Mesendoderm (in vitro differentiated cells): Measurements from ENCODE around the gene TMSB10.
"Not testable (repeated sequence)": the region's sequence is repeated elsewhere in the genome, so short reads cannot be mapped to it uniquely, and the experiment has no call there.

Experiments used
- DNase-seq: peaks from one replicate; pipeline ENCODE4 v3.0.0; 2013
- H2AK5ac ChIP-seq: 2 replicates; pipeline ENCODE4 v1.6.1; 2013; ENCODE audit warnings: low read length, inconsistent platforms
- H2BK120ac ChIP-seq: 2 replicates; pipeline ENCODE4 v1.6.1; 2013; ENCODE audit warnings: low read depth, mild to moderate bottlenecking, low read length, moderate library complexity, mixed read lengths
- H2BK15ac ChIP-seq: replicated peaks from 2 replicates; pipeline ENCODE4 v1.6.1; 2013; ENCODE audit warnings: low read depth, mild to moderate bottlenecking, moderate library complexity
- H2BK5ac ChIP-seq: 2 replicates; pipeline ENCODE4 v1.6.1; 2013; ENCODE audit warnings: low read length, inconsistent platforms
- H3K18ac ChIP-seq: 2 replicates; pipeline ENCODE4 v1.6.1; 2013; ENCODE audit warnings: mild to moderate bottlenecking, low read length, mixed read lengths
- H3K23ac ChIP-seq: one replicate; pipeline ENCODE4 v1.6.1; 2013; ENCODE audit warnings: low read length
- H3K27ac ChIP-seq: 2 replicates; pipeline ENCODE4 v1.5.1; 2013; ENCODE audit warnings: low read depth, mild to moderate bottlenecking, inconsistent platforms, low read length, moderate library complexity
- H3K27me3 ChIP-seq: 2 replicates; pipeline ENCODE4 v1.6.1; 2013; ENCODE audit warnings: low read length, control low read depth, mild to moderate bottlenecking, inconsistent platforms; ENCODE audit not compliant: insufficient read depth, poor library complexity
- H3K36me3 ChIP-seq: 2 replicates; pipeline ENCODE4 v1.6.1; 2013; ENCODE audit warnings: low read length, inconsistent platforms; ENCODE audit not compliant: control insufficient read depth, insufficient read depth
- H3K4ac ChIP-seq: one replicate; pipeline ENCODE4 v1.6.1; 2013; ENCODE audit warnings: low read depth, mild to moderate bottlenecking, low read length, moderate library complexity
- H3K4me1 ChIP-seq: 2 replicates; pipeline ENCODE4 v1.6.1; 2013; ENCODE audit warnings: low read depth, low read length, inconsistent platforms; ENCODE audit not compliant: control insufficient read depth
- H3K4me2 ChIP-seq: 2 replicates; pipeline ENCODE4 v1.6.1; 2013; ENCODE audit warnings: low read length
- H3K4me3 ChIP-seq: 2 replicates; pipeline ENCODE4 v1.5.1; 2013; ENCODE audit warnings: mild to moderate bottlenecking, low read length
- H3K56ac ChIP-seq: one replicate; pipeline ENCODE4 v1.6.1; 2013; ENCODE audit warnings: low read length
- H3K79me1 ChIP-seq: 2 replicates; pipeline ENCODE4 v1.6.1; 2013; ENCODE audit warnings: low read length, inconsistent platforms
- H3K79me2 ChIP-seq: 2 replicates; pipeline ENCODE4 v1.6.1; 2013; ENCODE audit warnings: mild to moderate bottlenecking, low read length; ENCODE audit not compliant: control insufficient read depth, insufficient read depth
- H3K9ac ChIP-seq: 2 replicates; pipeline ENCODE4 v1.6.1; 2013; ENCODE audit warnings: low read length, inconsistent platforms
- H4K5ac ChIP-seq: one replicate; pipeline ENCODE4 v1.6.1; 2013; ENCODE audit warnings: low read length
- H4K8ac ChIP-seq: one replicate; pipeline ENCODE4 v1.6.1; 2013; ENCODE audit warnings: low read depth, mild to moderate bottlenecking, control low read depth, low read length, moderate library complexity
- WGBS: extraction: QIAGEN DNeasy Blood & Tissue Kit; methylation state at CpG from one replicate; pipeline ENCODE4 v1.1.7; 2013; ENCODE audit warnings: low lambda C conversion rate, missing lambda C conversion rate; ENCODE audit not compliant: insufficient coverage; ENCODE audit errors: extremely low coverage; 5-methylcytosine and 5-hydroxymethylcytosine counted together

The TMSB10 gene

DNA sequence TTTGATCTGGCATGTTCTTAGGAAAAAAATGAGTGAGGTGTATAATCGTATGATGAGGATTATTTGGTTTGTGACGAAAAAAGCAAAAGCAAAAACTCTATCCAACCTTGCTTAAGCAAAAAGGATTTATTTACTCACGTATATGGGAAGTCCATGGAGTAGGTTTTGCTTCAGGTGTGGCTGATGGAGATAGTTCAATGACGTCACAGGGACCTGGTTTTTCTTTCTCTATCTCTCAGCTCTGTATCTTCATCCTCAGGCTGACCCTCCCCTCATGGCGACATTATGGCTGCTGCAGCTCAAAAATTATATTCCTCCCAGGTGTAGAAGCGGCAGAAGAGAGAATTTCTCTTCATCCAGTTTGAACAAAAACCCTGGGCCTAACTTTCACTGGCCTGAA lies 8.9 kb downstream of the TMSB10 start:
- Histone ChIP-seq H3K4me2 (no peak overlapping the region), H3K4me1 (no peaks in the 10 kb centered on the region), H3K27me3 (no peaks in the 10 kb centered on the region), H3K79me1 (no peaks in the 10 kb centered on the region), H2BK15ac (no peak overlapping the region), H3K27ac (no peak overlapping the region), H4K5ac (no peak overlapping the region), H2AK5ac (no peak overlapping the region), H3K56ac (no peak overlapping the region), H3K4me3 (no peak overlapping the region), H2BK120ac (no peak overlapping the region), H3K36me3 (no peaks in the 10 kb centered on the region), H3K9ac (no peak overlapping the region), H3K4ac (no peak overlapping the region), H3K18ac (no peak overlapping the region), H2BK5ac (no peak overlapping the region), H4K8ac (no peak overlapping the region), H3K79me2 (no peaks in the 10 kb centered on the region), H3K23ac (no peak overlapping the region)
- DNase-seq, result no peak
- 100% methylated on average over 1 of the region's 6 CpGs for WGBS

DNA sequence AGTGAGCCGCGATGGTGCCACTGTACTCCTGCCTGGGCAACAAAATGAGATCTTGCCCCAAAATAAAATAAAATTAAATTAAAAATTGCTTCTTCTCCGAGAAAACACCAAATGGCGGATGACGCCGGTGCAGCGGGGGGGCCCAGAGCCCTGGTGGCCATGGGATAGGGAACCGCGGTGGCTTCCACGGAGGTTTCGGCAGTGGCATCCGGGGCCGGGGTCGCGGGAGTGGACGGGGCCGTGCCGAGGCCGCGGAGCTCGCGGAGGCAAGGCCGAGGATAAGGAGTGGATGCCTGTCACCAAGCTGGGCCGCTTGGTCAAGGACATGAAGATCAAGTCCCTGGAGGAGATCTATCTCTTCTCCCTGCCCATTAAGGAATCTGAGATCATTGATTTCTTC lies 10.2 kb downstream of the TMSB10 start:
- not testable (repeated sequence) for H2AK5ac ChIP-seq, DNase-seq, H3K4ac ChIP-seq, H3K79me1 ChIP-seq, H4K8ac ChIP-seq, H3K36me3 ChIP-seq, H3K4me1 ChIP-seq, H3K9ac ChIP-seq, H3K4me3 ChIP-seq, H3K56ac ChIP-seq, H2BK5ac ChIP-seq, H3K18ac ChIP-seq, H3K27me3 ChIP-seq, H3K27ac ChIP-seq, H3K79me2 ChIP-seq, H3K4me2 ChIP-seq, H2BK15ac ChIP-seq, H4K5ac ChIP-seq, H2BK120ac ChIP-seq, H3K23ac ChIP-seq
- WGBS, result no CpG with 5 or more reads among the region's 24 CpGs

DNA sequence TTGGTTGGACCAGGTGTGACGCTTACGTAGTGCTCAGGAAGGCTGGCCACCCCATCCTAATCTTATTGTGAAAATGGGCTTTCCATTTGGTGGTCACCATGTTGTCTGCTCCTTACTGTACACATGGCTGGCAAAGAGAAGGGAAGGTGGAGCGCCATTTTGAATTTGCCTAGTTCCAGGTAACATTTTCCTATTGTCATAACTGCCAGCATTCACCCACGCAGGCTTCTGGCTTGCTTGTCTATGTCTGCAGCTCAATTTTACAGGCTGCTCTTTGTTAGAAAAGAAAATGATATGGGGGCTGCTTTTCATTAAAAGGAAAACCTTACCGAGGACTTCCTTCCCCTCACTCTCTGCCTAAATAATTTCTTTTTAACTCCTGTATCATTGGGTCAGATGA lies 12.4 kb downstream of the TMSB10 start:
- H2BK15ac ChIP-seq, H3K56ac ChIP-seq, H2AK5ac ChIP-seq, H3K4me2 ChIP-seq, H3K36me3 ChIP-seq, H3K23ac ChIP-seq, H3K4me1 ChIP-seq, H3K9ac ChIP-seq, H4K8ac ChIP-seq, H3K79me1 ChIP-seq, H2BK5ac ChIP-seq, H2BK120ac ChIP-seq, H3K27me3 ChIP-seq, H3K79me2 ChIP-seq, DNase-seq, H3K4ac ChIP-seq, H3K27ac ChIP-seq, H3K4me3 ChIP-seq, H4K5ac ChIP-seq, H3K18ac ChIP-seq: not testable (repeated sequence)
- no CpG with 5 or more reads among the region's 5 CpGs for WGBS

DNA sequence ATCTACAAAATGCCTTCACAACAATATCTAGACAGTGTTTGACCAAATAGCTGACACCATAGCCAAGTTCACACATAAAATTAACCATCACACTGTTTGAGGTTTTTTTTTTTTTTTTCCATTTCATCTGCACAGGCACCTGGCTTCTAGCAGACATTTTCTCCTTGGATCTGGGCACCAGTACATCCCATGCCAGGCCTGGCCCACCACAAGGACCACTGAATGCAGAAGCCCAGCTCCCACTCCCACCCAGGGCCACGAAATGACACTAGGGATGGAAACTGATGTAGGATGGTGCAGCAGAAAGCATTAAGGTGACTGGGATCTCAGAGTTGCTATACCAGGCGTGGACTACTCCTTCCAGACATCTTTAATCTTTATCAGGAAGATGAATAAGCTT lies 13.0 kb downstream of the TMSB10 start:
- Histone ChIP-seq H3K23ac (no peak overlapping the region), H4K5ac (no peak overlapping the region), H4K8ac (no peak overlapping the region), H3K4me3 (no peak overlapping the region), H3K56ac (no peak overlapping the region), H3K79me1 (no peaks in the 10 kb centered on the region), H3K18ac (no peak overlapping the region), H3K27me3 (no peaks in the 10 kb centered on the region), H2BK15ac (no peak overlapping the region), H2AK5ac (no peak overlapping the region), H3K27ac (no peak overlapping the region), H2BK120ac (no peak overlapping the region), H3K9ac (no peak overlapping the region), H3K4ac (no peak overlapping the region), H2BK5ac (no peak overlapping the region), H3K36me3 (no peaks in the 10 kb centered on the region), H3K79me2 (no peaks in the 10 kb centered on the region), H3K4me1 (no peaks in the 10 kb centered on the region), H3K4me2 (no peak overlapping the region)
- no peak for DNase-seq
- no CpG with 5 or more reads among the region's 2 CpGs for WGBS

DNA sequence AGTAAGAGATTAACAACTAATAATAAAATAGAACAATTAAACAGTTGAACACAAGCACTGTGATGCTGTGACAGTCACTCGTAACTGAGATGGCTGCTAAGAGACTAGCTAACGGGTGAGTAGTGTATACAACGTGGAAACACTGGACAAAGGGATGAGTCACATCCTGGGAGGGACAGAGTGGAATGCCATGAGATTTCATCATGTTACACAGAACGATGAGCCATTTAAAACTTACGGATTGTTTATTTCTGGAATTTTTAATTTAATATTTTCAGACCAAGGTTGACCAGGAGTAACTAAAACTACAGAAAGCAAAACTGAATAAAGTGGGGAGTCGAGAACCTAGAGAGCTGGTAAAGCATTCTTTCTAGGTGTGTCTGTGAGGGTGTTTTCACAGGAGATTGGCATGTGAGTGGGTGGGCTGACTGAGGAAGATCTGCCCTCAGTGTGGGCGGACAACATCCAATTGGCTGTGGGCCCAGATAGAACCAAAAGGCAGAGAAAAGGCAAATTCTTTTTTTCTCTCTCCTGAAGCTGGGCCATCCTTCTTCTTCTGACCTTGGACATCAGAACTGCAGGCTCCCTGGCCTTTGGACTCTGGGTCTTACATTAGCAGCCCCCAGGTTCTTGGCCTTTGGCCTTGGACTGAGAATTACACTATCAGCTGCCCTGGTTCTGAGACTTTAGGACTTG lies 14.6 kb downstream of the TMSB10 start:
- Histone ChIP-seq H3K56ac (peak overlapping the region; percentile 7), H2AK5ac (no peak overlapping the region), H3K27ac (no peak overlapping the region), H3K27me3 (no peaks in the 10 kb centered on the region), H3K9ac (no peak overlapping the region), H4K5ac (no peak overlapping the region), H3K79me2 (no peaks in the 10 kb centered on the region), H3K4me2 (no peak overlapping the region), H3K36me3 (no peaks in the 10 kb centered on the region), H4K8ac (no peak overlapping the region), H3K4me3 (no peak overlapping the region), H3K79me1 (no peaks in the 10 kb centered on the region), H2BK120ac (no peak overlapping the region), H2BK5ac (no peak overlapping the region), H2BK15ac (no peak overlapping the region), H3K23ac (no peak overlapping the region), H3K4me1 (no peaks in the 10 kb centered on the region), H3K4ac (no peak overlapping the region), H3K18ac (no peak overlapping the region)
- no CpG with 5 or more reads among the region's 7 CpGs for WGBS
- peak; percentile 80 for DNase-seq

DNA sequence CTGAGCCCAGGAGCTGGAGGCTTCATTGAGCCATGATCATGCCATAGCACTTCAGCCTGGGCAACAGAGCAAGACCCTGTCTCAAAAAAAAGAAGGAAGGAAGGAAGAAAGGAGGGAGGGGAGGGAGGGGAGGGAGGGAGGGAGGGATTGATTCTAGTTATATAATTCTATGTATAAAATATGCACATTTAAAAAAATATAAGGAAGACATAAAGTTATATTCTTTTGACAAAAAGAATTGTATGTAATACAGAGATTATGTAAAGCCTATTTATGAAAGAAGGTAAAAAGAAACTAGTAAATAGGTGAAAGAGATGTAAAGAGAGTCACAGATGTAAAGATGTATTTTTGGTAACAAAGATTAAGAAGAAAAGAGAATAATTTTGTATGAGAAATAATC lies 17.6 kb downstream of the TMSB10 start:
- Histone ChIP-seq H2BK5ac (no peak overlapping the region), H3K27ac (no peak overlapping the region), H3K27me3 (no peaks in the 10 kb centered on the region), H3K18ac (no peak overlapping the region), H3K36me3 (no peaks in the 10 kb centered on the region), H3K9ac (no peak overlapping the region), H3K56ac (no peak overlapping the region), H2AK5ac (no peak overlapping the region), H2BK120ac (no peak overlapping the region), H3K4ac (no peak overlapping the region), H2BK15ac (no peak overlapping the region), H4K8ac (no peak overlapping the region), H3K79me2 (no peaks in the 10 kb centered on the region), H3K4me1 (no peaks in the 10 kb centered on the region), H3K4me2 (no peak overlapping the region), H3K4me3 (no peak overlapping the region), H3K23ac (no peak overlapping the region), H4K5ac (no peak overlapping the region), H3K79me1 (no peaks in the 10 kb centered on the region)
- DNase-seq, result no peak
